Activated CD4-positive, alpha-beta T cell treated with anti-CD3 and anti-CD28 coated beads, Interleukin-2, Interleukin-6, amounts not matched to agents 100 ng/mL and 50 ng/mL, durations not matched to agents 16 hours and 8 hours (primary cell): ENCODE measurements around the gene PRM2.

ENCODE experiments used
- DNase-seq: peaks from one replicate; pipeline ENCODE4 v3.0.0-alpha.2; 2020

PRM2 gene

GRCh38 chr16:11276143-11276895 lies at the start of gene PRM2:
TSS of gene PRM2 (minus strand) at chr16:11276480. CDS start at chr16:11276370, 110 bp downstream.
- DNase-seq, result no peak

DNA sequence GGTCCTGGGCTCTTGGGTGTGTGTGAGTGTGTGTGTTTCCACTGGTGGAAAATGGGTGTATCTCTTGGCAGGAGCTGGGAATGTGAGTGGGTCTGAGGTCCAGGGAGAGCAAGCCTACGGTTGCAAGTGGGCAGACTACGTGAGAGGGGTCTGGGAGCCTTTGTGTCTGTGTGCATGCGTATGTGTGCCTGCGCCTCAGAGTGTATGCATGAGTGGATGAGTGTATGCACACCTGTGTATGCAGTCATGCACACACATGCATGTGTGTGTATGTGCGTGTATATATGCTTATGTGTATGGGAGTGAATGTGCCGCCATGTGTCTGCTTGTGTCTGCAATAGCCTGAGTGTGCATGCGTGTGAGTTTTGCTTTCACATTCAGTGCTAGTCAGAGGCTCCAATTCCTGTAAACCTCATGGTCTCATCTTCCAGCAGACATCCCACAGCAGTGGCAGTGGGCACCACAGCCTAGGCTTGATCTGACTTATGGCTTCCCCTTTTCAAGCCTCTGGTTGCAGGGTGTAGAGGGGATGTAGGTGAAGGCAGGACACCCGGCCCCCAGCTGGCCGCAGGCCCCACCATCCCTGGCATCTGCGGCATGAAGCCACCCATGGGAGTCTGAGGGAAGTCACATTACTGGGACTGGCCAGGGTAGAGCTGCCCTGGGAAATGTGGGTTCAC lies 49.3 kb upstream of the PRM2 start:
- peak; percentile 70 for DNase-seq

DNA sequence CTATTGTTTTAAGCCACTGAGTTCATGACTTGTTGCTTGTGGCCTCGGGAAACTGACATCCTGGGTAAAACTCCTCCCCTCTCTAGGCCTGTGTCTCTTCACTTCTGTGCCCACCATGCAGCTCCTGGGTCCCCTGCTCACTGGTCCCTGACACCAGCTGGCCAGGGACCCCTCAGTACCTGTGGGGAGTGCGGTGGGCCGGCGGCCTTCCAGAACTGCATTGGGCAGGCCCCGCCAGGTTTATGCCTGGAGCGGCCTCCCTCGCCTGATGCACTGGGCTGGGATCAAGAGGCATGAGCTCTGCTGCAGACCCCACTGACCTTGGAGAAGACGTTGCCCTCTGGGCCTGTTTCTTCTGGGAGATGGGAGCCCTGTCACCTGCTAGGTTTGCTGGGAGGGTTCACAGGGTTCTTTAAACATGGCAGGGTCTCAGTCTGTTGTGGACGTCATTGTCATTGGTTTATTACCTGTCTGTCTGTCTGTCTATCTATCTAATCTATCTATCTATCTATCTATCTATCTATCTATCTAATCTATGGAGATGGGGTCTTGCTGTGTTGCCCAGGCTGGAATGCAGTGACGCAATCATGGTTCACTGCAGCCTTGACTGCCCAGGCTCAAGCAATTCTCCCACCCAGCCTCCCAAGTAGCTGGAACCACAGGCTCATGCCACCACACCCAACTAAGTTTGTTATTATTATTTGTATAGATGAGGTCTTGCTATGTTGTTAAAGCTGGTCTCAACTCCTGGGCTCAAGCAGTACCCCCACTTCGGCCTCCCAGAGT lies 47.5 kb upstream of the PRM2 start:
- DNase-seq, result no peak

- no peak for DNase-seq
Measured at GRCh38 chr16:11322823-11323222, 46.5 kb upstream of the PRM2 start.

GRCh38 chr16:11321662-11322061 lies 45.4 kb upstream of the PRM2 start:
- no peak for DNase-seq

DNA sequence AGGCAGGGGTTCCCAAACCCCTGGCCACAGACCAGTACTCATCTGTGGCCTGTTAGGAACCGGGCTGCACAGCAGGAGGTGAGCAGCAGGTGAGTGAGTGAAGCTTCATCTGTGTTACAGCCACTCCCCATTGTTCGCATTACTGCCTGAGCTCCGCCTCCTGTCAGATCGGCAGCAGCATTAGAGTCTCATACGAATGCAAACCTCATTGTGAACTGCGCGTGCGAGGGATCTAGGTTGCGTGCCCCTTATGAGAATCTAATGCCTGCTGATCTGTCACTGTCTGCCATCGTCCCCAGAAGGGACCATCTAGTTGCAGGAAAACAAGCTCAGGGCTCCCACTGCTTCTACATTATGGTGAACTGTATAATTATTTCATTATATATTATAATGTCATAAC lies 43.9 kb upstream of the PRM2 start:
- no peak for DNase-seq

- DNase-seq, result no peak
Measured at GRCh38 chr16:11319529-11320146, 43.4 kb upstream of the PRM2 start.

DNA sequence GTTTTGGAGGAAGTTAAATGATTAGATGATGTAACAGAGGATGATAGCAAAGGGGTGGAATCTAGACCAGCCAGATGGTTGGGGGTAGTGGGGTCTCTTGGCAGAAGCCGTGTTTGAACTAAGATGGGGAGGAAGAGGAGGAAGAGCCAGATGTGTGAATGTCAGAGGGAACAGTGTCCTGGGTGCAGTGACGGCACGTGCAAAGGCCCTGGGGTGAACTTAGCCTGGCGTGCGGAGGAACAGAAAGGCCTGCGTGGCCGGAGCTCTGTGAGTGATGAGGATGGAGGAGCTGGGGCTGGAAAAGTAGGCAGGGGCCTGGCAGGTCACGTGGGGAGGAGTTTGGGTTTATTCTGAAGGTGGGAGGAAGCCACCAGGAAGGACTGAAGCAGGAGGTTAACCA lies 42.5 kb upstream of the PRM2 start:
- DNase-seq, result no peak

DNA sequence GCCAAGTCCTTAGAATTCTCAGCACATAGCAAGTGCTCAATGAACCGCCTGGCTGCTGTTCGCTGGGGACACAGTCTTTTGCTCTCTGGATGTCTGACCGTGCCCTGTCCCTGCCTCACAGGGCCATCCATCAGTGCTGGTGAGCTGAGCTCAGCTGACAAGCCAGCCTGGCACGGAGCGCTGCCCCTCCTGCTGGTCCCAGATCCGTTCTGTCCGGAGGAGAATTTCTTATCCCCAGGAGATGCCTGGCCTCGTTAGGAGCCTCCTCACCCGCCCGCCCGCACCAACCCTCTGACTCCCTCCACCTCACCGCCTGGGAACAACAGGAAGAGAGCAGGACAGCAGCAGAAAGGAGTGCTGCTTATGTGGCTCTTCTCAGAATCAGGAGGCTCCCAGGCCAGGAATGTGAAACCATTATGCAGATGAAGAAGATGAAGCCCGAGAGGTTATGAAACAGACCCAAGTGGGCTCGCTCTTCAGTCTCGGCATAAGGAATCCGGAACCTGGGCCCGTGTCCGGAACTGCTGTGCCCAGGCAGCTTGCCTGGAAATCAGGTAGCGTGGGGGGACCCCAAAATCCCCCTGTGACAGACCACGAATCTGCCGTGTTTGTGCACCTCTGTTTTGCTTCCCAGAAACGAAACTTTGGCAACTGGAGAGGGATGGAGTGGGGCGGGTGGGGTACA lies 40.2 kb upstream of the PRM2 start:
- DNase-seq, result no peak

DNA sequence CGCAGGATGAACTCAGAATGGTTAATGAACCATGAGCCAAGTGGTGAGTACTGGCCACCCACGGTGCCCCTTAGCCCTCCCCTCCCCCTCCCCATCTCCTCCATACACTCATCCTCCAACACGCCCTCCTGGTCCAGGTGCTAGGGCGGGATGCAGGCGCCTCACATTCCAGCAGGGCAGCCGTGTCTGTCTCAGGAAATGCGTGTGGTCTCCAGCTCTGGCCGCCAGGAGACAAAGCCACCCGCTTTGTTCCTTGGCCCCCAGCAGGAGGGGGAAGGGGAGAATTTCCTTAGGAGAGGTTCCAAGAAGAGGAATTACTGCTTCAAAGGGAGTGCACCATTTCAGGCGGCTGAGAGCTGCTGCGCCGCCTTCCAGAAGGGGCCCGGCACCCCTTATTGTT lies 39.2 kb upstream of the PRM2 start:
- DNase-seq, result no peak

DNA sequence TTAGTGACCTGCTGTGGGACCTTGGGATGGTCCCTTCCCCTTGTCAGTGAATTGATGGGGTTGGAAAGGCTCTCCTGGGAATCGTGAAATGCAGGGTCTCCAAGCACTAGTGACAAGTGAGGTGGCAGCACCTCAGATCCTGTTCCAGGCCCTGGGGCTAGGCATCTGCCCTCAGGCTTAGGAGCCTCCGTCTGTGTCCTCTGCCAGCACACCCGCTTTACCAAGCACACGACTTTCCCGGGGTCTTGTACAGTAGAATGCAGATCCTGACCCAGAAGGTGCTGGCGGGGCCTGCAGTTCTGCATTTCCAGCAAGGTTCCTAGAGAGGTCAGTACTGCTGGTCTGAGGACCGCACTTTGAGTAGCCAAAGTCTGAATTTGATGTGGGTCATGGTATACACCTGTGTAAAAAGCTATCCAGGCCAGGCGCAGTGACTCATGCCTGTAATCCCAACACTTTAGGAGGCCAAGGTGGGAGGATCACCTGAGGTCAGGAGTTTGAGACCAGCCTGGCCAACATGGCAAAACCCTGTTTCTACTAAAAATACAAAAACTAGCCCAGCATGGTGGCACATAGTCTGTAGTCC lies 38.1 kb upstream of the PRM2 start:
- DNase-seq, result no peak

DNA sequence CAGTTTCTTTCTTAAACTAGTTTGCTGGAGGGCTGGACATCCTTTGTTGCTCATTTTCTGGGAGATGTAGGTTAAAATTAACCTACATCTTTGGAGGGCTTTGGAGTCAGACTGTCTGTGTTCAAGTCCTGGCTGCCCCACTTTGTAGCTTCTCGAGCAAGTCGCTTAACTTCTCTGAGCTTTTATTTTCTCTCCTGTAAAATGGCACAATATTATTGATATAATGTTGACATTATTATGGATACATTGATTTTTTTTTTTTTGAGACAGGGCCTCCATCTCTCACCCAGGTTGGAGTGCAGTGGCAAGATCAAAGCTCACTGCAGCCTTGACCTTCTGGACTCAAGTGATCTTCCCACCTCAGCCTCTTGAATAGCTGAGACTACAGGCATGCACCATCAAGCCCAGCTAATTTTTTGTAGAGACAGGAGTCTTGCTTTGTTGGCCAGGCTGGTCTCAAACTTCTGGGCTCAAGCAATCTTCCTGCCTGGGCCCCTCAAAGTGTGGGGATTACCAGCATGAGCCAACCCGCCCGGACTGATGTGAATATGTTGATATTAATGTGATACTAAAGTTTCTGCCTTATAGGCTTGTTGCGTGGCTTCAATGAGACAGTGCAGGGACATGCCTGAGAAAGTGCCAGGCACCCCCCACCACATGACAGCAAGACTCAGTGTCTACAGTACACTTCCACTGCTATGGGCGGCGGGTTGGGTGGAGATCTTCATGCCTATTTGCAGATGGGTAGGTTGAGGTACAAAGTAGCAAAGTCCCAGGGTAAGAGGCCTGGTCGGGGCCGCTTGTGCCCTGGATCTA lies 37.4 kb upstream of the PRM2 start:
- DNase-seq, result no peak

GRCh38 chr16:11312718-11313492 lies 36.6 kb upstream of the PRM2 start:
- DNase-seq, result peak; percentile 33

- DNase-seq, result peak; percentile 67
Measured at GRCh38 chr16:11310997-11311561, 34.8 kb upstream of the PRM2 start.

- no peak for DNase-seq
Measured at GRCh38 chr16:11310634-11310977, 34.3 kb upstream of the PRM2 start.

DNA sequence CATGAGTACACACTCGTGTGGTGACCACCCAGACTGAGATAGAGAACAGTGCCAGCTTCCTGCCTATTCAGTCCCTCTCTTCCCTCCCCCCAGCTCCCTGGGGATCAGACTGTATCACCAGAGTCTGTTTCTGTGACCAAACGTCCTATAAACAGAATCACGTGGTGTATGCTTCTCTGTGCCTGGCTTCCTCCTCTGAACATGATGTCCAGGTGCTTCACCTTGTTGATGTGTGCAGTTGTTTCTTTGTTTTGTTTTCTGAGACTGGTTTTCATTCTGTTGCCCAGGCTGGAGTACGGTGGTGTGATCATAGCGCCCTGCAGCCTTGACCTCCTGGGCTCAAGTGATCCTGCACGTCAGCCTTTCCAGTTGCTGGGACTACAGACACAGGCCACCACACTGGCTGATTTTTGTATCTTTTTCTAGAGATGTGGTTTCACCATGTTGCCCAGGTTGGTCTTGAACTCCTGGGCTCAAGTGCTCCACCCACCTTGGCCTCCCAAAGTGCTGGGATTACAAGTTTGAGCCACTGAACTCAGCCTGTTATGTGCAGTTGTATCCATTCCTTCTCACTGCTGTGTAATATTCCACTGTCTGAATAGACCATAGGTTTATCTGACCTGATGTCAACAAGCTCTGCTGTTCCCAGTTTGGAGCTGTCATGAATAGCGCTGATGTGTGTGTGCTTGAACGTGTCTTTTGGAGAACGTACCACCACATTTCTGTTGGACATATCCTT lies 33.8 kb upstream of the PRM2 start:
- no peak for DNase-seq

DNA sequence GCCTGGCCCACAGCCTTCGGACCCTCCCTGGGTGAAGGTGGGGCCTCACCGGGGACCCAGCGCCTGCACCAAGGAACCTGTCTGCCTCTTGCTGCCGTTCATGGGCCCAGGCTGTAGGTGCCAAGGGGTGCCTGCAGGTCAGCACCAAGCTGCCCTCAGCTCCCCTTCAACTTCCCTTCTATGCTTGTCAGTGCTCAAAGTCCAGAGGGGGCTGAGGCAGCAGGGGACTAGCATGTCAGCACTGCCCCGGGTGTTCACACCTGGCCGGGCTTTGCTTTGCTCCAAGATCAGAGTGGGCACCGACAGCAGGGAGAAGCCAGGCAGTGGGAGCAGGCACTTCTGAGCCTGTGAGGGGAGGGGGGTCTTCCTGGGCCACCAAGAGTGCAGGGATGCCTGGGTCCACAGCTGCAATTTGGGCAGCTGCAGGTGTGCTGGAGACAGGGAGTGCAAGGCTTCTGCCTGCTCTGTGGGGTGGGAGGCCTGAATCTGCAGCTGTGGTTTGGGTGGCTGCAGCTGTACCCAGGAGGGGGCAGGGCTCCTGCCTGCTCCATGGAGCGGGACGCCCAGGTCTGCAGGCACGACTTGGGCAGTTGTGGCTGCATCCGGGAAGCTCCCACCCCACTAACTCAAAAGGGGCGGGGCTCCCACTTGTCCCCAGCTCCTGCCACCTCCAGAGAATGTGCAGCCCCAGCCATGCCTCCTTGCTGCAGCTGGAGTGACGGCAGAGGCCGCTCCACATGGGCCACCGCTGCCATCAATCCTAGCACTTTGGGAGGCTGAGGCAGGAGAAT lies 32.4 kb upstream of the PRM2 start:
- DNase-seq, result no peak

DNA sequence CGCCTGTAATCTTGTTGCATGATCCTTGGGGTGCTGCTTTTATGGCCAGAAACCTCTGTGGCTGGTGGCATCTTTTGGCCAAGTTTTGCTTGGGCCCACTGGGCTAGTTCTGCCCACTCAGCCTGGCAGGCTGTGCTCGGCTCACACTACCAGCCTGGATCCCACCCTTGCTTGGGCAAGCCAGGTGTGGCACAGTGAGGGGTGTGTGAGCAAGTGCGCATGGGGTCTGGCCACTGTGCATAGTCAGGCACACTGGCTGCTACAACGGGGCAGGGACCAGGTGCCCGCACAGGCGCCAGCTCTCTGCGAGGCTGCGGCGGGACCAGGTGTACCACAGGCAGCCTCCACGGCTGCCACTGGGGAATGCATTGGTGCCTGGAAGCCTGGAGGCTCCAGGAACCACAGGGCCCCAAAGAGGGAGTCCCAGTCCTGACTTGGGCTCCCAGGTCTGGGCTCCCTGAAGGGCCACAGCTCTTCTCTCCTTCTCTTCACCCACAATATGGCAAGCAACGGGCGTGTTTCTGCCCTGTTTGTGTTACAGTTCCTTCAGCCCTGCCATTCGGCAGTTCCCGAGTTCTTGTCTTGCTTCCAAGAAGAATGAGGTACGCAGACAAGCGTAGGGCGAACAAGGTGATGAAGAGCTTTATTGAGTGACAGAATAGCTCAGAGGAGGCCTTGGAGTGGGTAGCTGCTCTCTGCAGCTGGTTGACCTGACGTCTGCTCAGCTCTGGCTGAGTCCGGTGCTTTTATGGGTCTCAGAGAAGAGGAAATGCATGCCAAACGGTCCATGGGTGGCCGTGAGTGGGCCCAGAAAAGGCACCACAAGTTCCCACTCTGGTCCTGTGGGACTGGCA lies 31.6 kb upstream of the PRM2 start:
- DNase-seq, result no peak
